Measurements from ENCODE around the gene TPT1.
"Not testable (repeated sequence)": the region's sequence is repeated elsewhere in the genome, so short reads cannot be mapped to it uniquely, and the experiment has no call there.

DNA sequence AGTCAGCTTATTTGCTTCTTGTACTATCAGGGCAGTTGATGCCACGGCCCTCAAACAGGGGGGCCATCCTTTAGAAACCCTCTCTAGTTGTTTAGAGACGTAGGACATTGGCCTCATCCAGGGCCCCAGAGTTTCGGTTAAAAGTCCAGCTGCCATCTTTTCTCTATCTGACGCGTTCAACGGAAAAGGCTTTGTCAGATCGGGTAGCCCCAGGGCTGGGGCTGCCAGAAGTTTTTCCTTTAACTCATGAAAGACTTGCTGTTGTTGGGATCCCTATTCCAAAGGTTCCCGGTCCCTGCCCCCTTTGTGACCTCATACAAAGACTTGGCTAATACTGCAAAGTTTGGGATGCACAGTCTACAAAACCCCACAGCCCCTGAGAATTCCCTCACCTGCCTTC is 37.8 kb upstream of the TPT1 start:
- TF ChIP-seq BRCA1 (IDR thresholded peaks at IDR 0.05); BRCA1 (CRISPR knock-in tag; IDR thresholded peaks at IDR 0.05); POLR2A (conservative IDR thresholded peaks at IDR 0.05); ZNF165 (CRISPR knock-in tag; IDR thresholded peaks at IDR 0.05; ENCODE audit: borderline replicate concordance); EZH2 (IDR thresholded peaks at IDR 0.05; ENCODE audit: borderline replicate concordance, low read depth, low read length); ZNF707 (CRISPR knock-in tag; conservative IDR thresholded peaks at IDR 0.05); RFX1 (IDR thresholded peaks at IDR 0.05); ZNF24 (IDR thresholded peaks at IDR 0.05); NRF1 (conservative IDR thresholded peaks at IDR 0.05 in 1 of 2, IDR thresholded peaks at IDR 0.05 in 1 of 2); SAFB2 (IDR thresholded peaks at IDR 0.05; ENCODE audit: borderline replicate concordance, low read depth, low read length, severe bottlenecking): not testable (repeated sequence)
